Glutamatergic neuron (in vitro differentiated cells): Measurements from ENCODE around the gene PIP4K2B. TPM values are rescaled to one million over a fixed set of nuclear protein-coding genes. Genes with fewer than 3 reads are reported as not detected.

Experiments used
- DNase-seq: peaks from one replicate; pipeline ENCODE4 v3.0.0; 2022
- H3K27ac Mint-ChIP-seq: one replicate; pipeline ENCODE4 v1.8.0; 2020; ENCODE audit warnings: mild to moderate bottlenecking, mixed read lengths, inconsistent platforms; ENCODE audit not compliant: unreplicated experiment
- H3K27me3 Mint-ChIP-seq: one replicate; pipeline ENCODE4 v1.8.0; 2020; ENCODE audit warnings: mild to moderate bottlenecking, moderate library complexity, mixed read lengths, inconsistent platforms; ENCODE audit not compliant: unreplicated experiment
- H3K36me3 Mint-ChIP-seq: one replicate; pipeline ENCODE4 v1.8.0; 2020; ENCODE audit warnings: mild to moderate bottlenecking, mixed read lengths, inconsistent platforms; ENCODE audit not compliant: unreplicated experiment
- H3K4me1 Mint-ChIP-seq: one replicate; pipeline ENCODE4 v1.8.0; 2020; ENCODE audit warnings: mild to moderate bottlenecking, low read depth, mixed read lengths, inconsistent platforms; ENCODE audit not compliant: unreplicated experiment
- H3K4me3 Mint-ChIP-seq: one replicate; pipeline ENCODE4 v1.8.0; 2020; ENCODE audit warnings: mild to moderate bottlenecking, mixed read lengths, inconsistent platforms; ENCODE audit not compliant: unreplicated experiment
- H3K9me3 Mint-ChIP-seq: one replicate; pipeline ENCODE4 v1.8.0; 2020; ENCODE audit warnings: mild to moderate bottlenecking, moderate library complexity, mixed read lengths, inconsistent platforms; ENCODE audit not compliant: unreplicated experiment
- total RNA-seq: library from RNA; stranded (reverse); fragmentation: NEBNext Ultra II Directional; extraction: Animal tissue kit (Norgen Biotek cat#: 25700); gene quantifications from one replicate; pipeline ENCODE4 v1.2.1, GENCODE V29; 2021; ENCODE audit not compliant: unreplicated experiment
- TF ChIP-seq, protein P1 (sequence below): fragments of 200-600 bp; sonication (generic); IDR thresholded peaks from one replicate; pipeline ENCODE4 v1.5.0; 2021; ENCODE audit not compliant: partially characterized antibody, unreplicated experiment

PIP4K2B gene
- total RNA-seq, 1 donor from 2014 or later: 66.4 TPM

DNA sequence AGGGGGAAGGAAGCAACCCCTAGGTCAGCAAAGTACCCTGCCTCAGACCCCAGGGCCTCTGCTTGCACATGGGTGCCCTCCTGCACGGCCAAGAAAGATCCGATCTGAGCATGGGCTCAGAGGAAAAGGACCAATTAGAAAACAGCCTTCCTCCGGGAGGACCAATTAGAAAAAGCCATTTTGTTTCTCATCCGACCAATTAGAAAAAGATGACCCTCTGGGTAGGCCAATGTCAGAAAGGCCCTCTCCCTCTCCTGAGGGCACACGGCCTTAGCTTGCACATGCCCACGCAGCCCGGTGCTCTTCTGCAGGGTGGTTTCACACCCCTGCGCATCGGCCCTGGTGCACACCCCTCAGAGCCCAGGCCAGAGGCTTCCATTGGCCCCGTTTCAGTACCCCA, 74.3 kb downstream of the PIP4K2B start:
- Mint-ChIP-seq H3K9me3 (peaks cover 8% of the 10 kb centered on the region), H3K4me3 (no peak overlapping the region), H3K27me3 (peaks cover 2% of the 10 kb centered on the region), H3K4me1 (peaks cover 15% of the 10 kb centered on the region), H3K36me3 (no peaks in the 10 kb centered on the region), H3K27ac (peak overlapping the region; percentile 28)
- TF ChIP-seq, protein P1, sequence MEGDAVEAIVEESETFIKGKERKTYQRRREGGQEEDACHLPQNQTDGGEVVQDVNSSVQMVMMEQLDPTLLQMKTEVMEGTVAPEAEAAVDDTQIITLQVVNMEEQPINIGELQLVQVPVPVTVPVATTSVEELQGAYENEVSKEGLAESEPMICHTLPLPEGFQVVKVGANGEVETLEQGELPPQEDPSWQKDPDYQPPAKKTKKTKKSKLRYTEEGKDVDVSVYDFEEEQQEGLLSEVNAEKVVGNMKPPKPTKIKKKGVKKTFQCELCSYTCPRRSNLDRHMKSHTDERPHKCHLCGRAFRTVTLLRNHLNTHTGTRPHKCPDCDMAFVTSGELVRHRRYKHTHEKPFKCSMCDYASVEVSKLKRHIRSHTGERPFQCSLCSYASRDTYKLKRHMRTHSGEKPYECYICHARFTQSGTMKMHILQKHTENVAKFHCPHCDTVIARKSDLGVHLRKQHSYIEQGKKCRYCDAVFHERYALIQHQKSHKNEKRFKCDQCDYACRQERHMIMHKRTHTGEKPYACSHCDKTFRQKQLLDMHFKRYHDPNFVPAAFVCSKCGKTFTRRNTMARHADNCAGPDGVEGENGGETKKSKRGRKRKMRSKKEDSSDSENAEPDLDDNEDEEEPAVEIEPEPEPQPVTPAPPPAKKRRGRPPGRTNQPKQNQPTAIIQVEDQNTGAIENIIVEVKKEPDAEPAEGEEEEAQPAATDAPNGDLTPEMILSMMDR: no peak
- DNase-seq: no peak

DNA sequence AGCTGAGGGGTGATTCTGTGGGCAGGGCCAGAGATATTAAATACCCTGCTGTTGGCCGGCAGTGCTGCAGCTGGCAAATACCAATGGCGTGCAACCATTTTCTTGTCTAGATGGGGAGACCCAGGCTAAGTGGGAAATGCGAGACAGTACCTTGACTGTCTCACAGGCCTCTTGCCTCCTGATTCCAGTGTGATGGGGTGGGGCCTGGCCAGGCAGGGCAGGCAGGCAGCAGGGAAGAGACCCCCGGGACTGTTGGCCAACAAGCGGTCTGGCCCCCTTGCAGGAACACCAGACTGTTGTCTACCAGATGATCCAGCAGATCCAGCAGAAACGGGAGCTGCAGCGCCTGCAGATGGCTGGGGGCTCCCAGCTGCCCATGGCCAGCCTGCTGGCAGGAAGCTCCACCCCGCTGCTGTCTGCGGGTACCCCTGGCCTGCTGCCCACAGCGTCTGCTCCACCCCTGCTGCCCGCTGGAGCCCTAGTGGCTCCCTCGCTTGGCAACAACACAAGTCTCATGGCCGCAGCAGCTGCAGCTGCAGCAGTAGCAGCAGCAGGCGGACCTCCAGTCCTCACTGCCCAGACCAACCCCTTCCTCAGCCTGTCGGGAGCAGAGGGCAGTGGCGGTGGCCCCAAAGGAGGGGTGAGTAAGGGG, 74.9 kb downstream of the PIP4K2B start:
- Mint-ChIP-seq H3K4me1 (peaks cover 15% of the 10 kb centered on the region), H3K27ac (peak overlapping the region; percentile 48), H3K4me3 (peak overlapping the region; percentile 20), H3K36me3 (no peaks in the 10 kb centered on the region), H3K9me3 (peaks cover 6% of the 10 kb centered on the region), H3K27me3 (peaks cover 2% of the 10 kb centered on the region)
- TF ChIP-seq, protein P1: peak; percentile 16
- peak; percentile 39 for DNase-seq

DNA sequence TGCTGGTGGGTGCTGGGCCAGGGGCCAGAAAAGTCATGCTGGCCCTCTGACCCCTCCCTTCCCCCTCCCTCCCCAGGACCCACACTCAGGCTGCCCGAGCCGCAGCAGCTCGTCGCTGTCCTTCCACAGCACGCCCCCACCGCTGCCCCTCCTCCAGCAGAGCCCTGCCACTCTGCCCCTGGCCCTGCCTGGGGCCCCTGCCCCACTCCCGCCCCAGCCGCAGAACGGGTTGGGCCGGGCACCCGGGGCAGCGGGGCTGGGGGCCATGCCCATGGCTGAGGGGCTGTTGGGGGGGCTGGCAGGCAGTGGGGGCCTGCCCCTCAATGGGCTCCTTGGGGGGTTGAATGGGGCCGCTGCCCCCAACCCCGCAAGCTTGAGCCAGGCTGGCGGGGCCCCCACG, 77.6 kb downstream of the PIP4K2B start:
- H3K27ac Mint-ChIP-seq: no peak overlapping the region
- TF ChIP-seq, protein P1: no peak
- peaks cover 3% of the 10 kb centered on the region for H3K9me3 Mint-ChIP-seq
- H3K27me3 Mint-ChIP-seq: peaks cover 4% of the 10 kb centered on the region
- no peaks in the 10 kb centered on the region for H3K36me3 Mint-ChIP-seq
- peaks cover 21% of the 10 kb centered on the region for H3K4me1 Mint-ChIP-seq
- H3K4me3 Mint-ChIP-seq: no peak overlapping the region
- DNase-seq: no peak

DNA sequence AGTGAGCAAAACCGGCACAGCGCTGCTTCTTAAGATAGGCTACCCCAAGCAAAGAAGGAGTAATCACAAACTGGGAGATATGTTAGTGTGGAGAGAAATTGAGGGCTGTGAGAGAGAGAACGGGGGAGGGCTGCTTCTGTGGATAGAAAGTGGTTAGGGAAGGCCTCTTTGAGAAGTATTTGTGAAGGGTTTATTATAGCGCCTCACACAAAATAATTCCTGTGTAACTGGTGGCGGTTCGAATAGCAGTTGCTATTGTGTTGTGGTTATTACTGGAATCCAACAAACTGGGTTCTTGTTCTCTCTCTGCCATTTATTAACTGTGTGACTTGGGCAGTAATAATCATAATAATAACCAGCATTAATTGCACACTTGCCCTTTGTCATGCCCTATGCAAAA, 78.4 kb downstream of the PIP4K2B start:
- H3K36me3 Mint-ChIP-seq: no peaks in the 10 kb centered on the region
- peaks cover 4% of the 10 kb centered on the region for H3K27me3 Mint-ChIP-seq
- H3K4me1 Mint-ChIP-seq: peaks cover 18% of the 10 kb centered on the region
- no peak for DNase-seq
- peaks cover 3% of the 10 kb centered on the region for H3K9me3 Mint-ChIP-seq
- no peak overlapping the region for H3K27ac Mint-ChIP-seq
- H3K4me3 Mint-ChIP-seq: no peak overlapping the region
- TF ChIP-seq, protein P1: no peak

DNA sequence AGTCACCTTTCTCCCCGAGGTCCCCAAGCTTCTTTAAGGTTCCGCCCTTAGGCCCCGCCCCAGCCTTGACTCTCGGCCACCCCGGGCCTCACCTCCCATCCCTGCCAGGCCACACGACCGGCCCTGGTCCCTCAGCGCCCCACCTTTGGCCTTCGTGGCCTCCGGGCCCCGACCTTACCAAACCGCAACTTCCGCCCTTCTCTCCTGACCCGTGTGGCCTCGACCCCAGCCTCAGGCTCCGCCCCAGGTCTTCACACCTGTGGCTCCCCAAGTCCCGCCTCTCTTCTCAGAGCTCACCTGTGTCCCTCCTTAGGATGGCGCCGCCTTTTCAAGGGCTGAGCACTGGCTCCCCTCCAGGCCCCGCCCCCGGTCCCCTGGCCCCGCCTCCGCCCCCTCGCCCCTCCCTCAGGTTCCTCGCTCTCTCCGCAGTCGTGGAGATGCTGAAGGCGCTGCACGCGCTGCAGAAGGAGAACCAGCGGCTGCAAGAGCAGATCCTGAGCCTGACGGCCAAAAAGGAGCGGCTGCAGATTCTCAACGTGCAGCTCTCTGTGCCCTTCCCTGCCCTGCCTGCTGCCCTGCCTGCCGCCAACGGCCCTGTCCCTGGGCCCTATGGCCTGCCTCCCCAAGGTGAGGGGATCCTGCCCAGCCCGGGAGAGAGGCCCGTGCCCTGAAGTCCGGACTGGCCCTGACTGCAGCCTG, 79.3 kb downstream of the PIP4K2B start:
- TF ChIP-seq, protein P1: no peak
- Mint-ChIP-seq H3K36me3 (no peaks in the 10 kb centered on the region), H3K9me3 (peaks cover 4% of the 10 kb centered on the region), H3K4me3 (peak overlapping the region; percentile 71), H3K4me1 (peaks cover 15% of the 10 kb centered on the region), H3K27ac (no peak overlapping the region), H3K27me3 (peaks cover 6% of the 10 kb centered on the region)
- peak; percentile 58 for DNase-seq
